Gastrocnemius medialis (tissue), 4 donors: ENCODE data around the gene CTPS2. TPM values are rescaled to one million over a fixed set of nuclear protein-coding genes. Genes with fewer than 3 reads are reported as not detected.

ENCODE experiments used
- ATAC-seq, 2 donors: fragments of 150-250 bp; one replicate each; pipeline ENCODE4 v1.9.1; 2016
- DNase-seq, 2 donors: peaks; one replicate each; pipeline ENCODE4 v3.0.0-alpha.2; 2019
- H3K27ac ChIP-seq, 4 donors: fragments of 200-600 bp; sonication (generic); 1 replicate in 1 of 4; 2 replicates in 3 of 4; pipeline ENCODE4 v1.5.1; 2016 to 2018; ENCODE audit warnings: mild to moderate bottlenecking in 2 of 4, moderate library complexity in 1 of 4
- H3K27me3 ChIP-seq, 3 donors: fragments of 200-600 bp; sonication (generic) in 2 of 3; 1 replicate in 1 of 3; 2 replicates in 2 of 3; pipeline versions ENCODE4 v1.5.1 to v1.6.0; 2016 to 2019; ENCODE audit warnings: mild to moderate bottlenecking in 1 of 3, moderate library complexity in 1 of 3
- H3K36me3 ChIP-seq, 2 donors: fragments of 200-600 bp; sonication (generic) in 1 of 2; one replicate each; pipeline ENCODE4 v1.5.1; 2017 to 2018
- H3K4me1 ChIP-seq, 2 donors: fragments of 200-600 bp; sonication (generic) in 1 of 2; one replicate each; pipeline ENCODE4 v1.5.1; 2016 to 2017; ENCODE audit warnings: mild to moderate bottlenecking in 2 of 2
- H3K4me3 ChIP-seq, 4 donors: fragments of 200-600 bp; sonication (generic) in 3 of 4; 1 replicate in 1 of 4; 2 replicates in 3 of 4; pipeline ENCODE4 v1.5.1; 2016 to 2019; ENCODE audit warnings: mild to moderate bottlenecking in 2 of 4
- H3K9me3 ChIP-seq, 3 donors: fragments of 200-600 bp; sonication (generic) in 2 of 3; 1 replicate in 1 of 3; 2 replicates in 2 of 3; pipeline ENCODE4 v1.5.1; 2016 to 2019
- POLR2A ChIP-seq, 2 donors: fragments of 450-650 bp; IDR thresholded peaks; one replicate each; pipeline ENCODE4 v1.6.1; 2017; ENCODE audit warnings: antibody characterized with exemption in 2 of 2, mild to moderate bottlenecking in 2 of 2, moderate library complexity in 2 of 2
- in situ Hi-C, 4 donors: fragments of 200-750 bp; cut with MboI; loops; one replicate each; pipeline versions ENCODE4 v1.15.0 to v1.8.0; 2017; ENCODE audit warnings: low sequenced_read_pairs in 4 of 4
- intact Hi-C: fragments of 100-400 bp; cut with DNase I; formaldehyde crosslinking; loops from one replicate; pipeline ENCODE4 v1.15.1; 2023; ENCODE audit warnings: low total_unique reads
- total RNA-seq, 4 donors: library from RNA; depleted of rRNA; stranded (reverse); fragments of >200 nt; gene quantifications; one replicate each; pipeline versions ENCODE4 v1.1.0 to v1.2.3, GENCODE V29; 2016
- TF ChIP-seq, protein P1 (sequence below), 5 experiments: fragments of 450-650 bp in 3 of 5; fragments of 200-600 bp in 2 of 5; sonication (generic) in 2 of 5; IDR thresholded peaks in 4 of 5; conservative IDR thresholded peaks in 1 of 5; 1 replicate in 4 of 5; 2 replicates in 1 of 5; pipeline ENCODE4 v1.5.1; 2016 to 2019; ENCODE audit warnings: antibody characterized with exemption in 5 of 5, mild to moderate bottlenecking in 3 of 5, moderate library complexity in 3 of 5

The CTPS2 gene
- total RNA-seq, 4 donors from 2014 or later: 2.0 to 3.8 (median 2.8) TPM

DNA sequence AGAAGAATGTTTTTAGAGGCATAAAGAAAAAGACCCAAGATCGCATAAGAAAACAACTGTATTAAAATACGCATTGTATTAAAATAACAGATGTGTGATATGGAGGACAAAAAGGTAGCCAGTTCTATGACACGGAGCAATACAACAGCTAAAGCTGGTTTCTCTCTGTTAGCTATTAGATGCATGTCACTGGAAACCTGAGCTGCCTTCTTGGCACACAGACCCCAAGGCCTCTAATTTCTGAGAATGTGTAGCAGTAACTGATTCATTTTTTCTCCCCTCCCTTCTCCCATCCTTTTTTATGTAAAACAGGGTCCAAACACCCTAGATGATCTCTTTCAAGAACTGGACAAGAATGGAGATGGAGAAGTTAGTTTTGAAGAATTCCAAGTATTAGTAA lies 58.4 kb downstream of the CTPS2 start:
- Histone ChIP-seq H3K27me3 (no peaks in the 10 kb centered on the region), H3K36me3 (no peaks in the 10 kb centered on the region), H3K4me1 (no peaks in the 10 kb centered on the region), H3K9me3 (no peaks in the 10 kb centered on the region), H3K4me3 (no peak overlapping the region), H3K27ac (no peak overlapping the region)
- no peak for TF ChIP-seq POLR2A (IDR thresholded peaks at IDR 0.05)
- TF ChIP-seq, protein P1, sequence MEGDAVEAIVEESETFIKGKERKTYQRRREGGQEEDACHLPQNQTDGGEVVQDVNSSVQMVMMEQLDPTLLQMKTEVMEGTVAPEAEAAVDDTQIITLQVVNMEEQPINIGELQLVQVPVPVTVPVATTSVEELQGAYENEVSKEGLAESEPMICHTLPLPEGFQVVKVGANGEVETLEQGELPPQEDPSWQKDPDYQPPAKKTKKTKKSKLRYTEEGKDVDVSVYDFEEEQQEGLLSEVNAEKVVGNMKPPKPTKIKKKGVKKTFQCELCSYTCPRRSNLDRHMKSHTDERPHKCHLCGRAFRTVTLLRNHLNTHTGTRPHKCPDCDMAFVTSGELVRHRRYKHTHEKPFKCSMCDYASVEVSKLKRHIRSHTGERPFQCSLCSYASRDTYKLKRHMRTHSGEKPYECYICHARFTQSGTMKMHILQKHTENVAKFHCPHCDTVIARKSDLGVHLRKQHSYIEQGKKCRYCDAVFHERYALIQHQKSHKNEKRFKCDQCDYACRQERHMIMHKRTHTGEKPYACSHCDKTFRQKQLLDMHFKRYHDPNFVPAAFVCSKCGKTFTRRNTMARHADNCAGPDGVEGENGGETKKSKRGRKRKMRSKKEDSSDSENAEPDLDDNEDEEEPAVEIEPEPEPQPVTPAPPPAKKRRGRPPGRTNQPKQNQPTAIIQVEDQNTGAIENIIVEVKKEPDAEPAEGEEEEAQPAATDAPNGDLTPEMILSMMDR (IDR thresholded peaks at IDR 0.05 in 4 of 5, conservative IDR thresholded peaks at IDR 0.05 in 1 of 5): no peak
- intact Hi-C loops: no loop called here
- DNase-seq: no peak
- no peak for ATAC-seq
- in situ Hi-C loops: loop anchor here in 2 of 4 donors (25.0 kb wide), 1 partner anchor 217 kb away; no protein-coding TSS in a partner anchor

DNA sequence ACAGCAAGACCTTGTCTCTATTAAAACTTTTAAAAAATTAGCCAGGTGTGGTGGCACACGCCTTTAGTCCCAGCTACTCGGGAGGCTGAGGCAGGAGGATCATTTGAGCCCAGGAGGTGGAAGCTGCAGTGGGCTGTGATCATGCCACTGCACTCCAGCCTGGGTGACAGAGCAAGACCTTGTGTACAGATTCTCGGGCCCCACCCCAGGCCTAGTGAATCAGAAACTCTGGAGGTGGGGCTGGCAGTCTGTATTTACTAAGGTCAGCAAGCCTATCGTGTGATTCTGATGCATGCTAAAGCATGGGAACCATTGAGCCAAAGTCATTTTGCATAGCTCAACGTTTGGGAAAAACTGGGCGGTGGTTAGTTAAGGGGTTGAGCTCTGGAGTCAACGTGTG lies 59.0 kb downstream of the CTPS2 start:
- Histone ChIP-seq H3K27ac (no peak overlapping the region), H3K36me3 (no peaks in the 10 kb centered on the region), H3K9me3 (no peaks in the 10 kb centered on the region), H3K4me3 (no peak overlapping the region), H3K4me1 (no peaks in the 10 kb centered on the region), H3K27me3 (no peaks in the 10 kb centered on the region)
- in situ Hi-C loops: loop anchor here in 2 of 4 donors (25.0 kb wide), 1 partner anchor 216 kb away; no protein-coding TSS in a partner anchor
- intact Hi-C loops: no loop called here
- no peak for DNase-seq
- ATAC-seq: no peak
- no peak for TF ChIP-seq POLR2A (IDR thresholded peaks at IDR 0.05)
- TF ChIP-seq, protein P1 (IDR thresholded peaks at IDR 0.05 in 4 of 5, conservative IDR thresholded peaks at IDR 0.05 in 1 of 5): no peak

DNA sequence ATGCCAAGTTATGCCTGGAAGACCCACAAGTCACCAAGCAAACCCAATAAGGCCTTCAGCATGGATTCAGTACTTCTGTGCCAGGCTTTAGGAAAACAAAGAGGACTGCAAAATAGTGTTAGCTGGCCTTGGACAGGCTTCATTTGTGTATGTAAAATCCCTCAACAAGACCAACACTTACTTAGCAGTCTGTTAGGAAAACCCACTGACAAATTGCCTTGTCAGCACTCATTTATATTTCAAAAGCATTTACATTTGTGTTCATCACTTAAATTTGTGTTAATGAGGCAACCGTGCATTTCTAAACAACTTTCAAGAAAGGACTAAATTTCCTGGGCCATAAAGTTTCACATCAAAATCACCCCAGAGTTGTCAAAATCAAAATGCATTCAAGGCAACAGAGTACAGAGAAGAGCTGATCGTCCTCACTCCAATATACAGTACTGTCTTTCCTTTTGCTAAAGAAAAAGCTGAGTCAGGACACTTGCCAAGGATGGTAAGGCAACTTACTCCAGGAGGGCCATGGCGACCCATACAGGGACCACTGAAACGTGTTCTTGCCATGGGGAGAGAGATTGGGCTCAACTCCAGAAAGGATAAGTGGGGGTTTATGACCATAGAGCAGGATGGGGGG lies 61.0 kb downstream of the CTPS2 start:
- Histone ChIP-seq H3K36me3 (no peaks in the 10 kb centered on the region), H3K4me3 (no peak overlapping the region), H3K27ac (no peak overlapping the region), H3K4me1 (no peaks in the 10 kb centered on the region), H3K27me3 (peaks cover 0 to 3% (median 0%) of the 10 kb centered on the region in 3 donors), H3K9me3 (no peaks in the 10 kb centered on the region)
- ATAC-seq (no peak), DNase-seq (no peak)
- in situ Hi-C loops: loop anchor here in 2 of 4 donors (25.0 kb wide), 1 partner anchor 214 kb away; no protein-coding TSS in a partner anchor
- TF ChIP-seq, protein P1 (IDR thresholded peaks at IDR 0.05 in 4 of 5, conservative IDR thresholded peaks at IDR 0.05 in 1 of 5): no peak
- TF ChIP-seq POLR2A (IDR thresholded peaks at IDR 0.05): no peak
- intact Hi-C loops: no loop called here

DNA sequence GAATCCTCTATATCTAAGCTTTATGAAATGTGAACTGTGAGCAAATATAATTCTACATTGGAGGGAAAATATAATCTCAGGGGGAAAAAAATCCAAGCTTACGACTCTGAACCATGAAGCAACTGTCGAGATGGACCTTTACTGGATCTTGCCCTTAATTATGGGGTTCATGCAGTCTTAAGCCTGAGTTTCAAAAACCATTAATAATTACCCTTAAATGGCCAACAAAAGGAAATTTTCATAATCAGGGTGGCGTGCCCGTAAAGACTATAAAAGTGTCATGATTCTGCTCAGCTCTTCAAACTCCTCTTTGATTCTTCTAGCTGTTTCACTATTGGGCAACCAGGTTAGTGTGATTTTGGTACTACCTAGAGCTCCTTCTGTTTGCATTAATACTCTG lies 62.6 kb downstream of the CTPS2 start, which contains the start of gene S100G:
S100G (plus strand) TSS at position 301 of the 400 bp plus-strand sequence. CDS start 849 bp downstream, outside the sequence.
- in situ Hi-C loops (loop anchor here in 2 of 4 donors (25.0 kb wide), 1 partner anchor 213 kb away; no protein-coding TSS in a partner anchor), intact Hi-C loops (no loop called here)
- H3K36me3 ChIP-seq: no peaks in the 10 kb centered on the region
- ATAC-seq (no peak), DNase-seq (no peak)
- TF ChIP-seq POLR2A (IDR thresholded peaks at IDR 0.05): no peak
- TF ChIP-seq, protein P1 (IDR thresholded peaks at IDR 0.05 in 4 of 5, conservative IDR thresholded peaks at IDR 0.05 in 1 of 5): no peak
- no peaks in the 10 kb centered on the region for H3K9me3 ChIP-seq
- no peak within 1 kb of the TSS for H3K4me3 ChIP-seq
- H3K27ac ChIP-seq: no peak within 1 kb of the TSS
- H3K4me1 ChIP-seq: no peaks in the 10 kb centered on the region
- H3K27me3 ChIP-seq: peaks cover 0 to 5% (median 0%) of the 10 kb centered on the region in 3 donors
